ENCODE results near the gene HOXC6. TPM values are rescaled to one million over a fixed set of nuclear protein-coding genes. Genes with fewer than 3 reads are reported as not detected.

Gene HOXC6
- total RNA-seq, 1 experiment from 2014 or later: not detected

- Mint-ChIP-seq H3K4me1 (peaks cover 21% of the 10 kb centered on the region), H3K36me3 (no peaks in the 10 kb centered on the region), H3K4me3 (no peak overlapping the region), H3K27ac (no peak overlapping the region), H3K27me3 (ENCODE audit: low read depth) (peaks cover 99% of the 10 kb centered on the region), H3K9me3 (no peaks in the 10 kb centered on the region)
- TF ChIP-seq ZNF396 (CRISPR knock-in tag; IDR thresholded peaks at IDR 0.05; ENCODE audit: borderline replicate concordance) (no peak), CREM (CRISPR knock-in tag; IDR thresholded peaks at IDR 0.05) (no peak), TEAD1 (CRISPR knock-in tag; IDR thresholded peaks at IDR 0.05) (no peak), ATF2 (CRISPR knock-in tag; IDR thresholded peaks at IDR 0.05; ENCODE audit: borderline replicate concordance, low read depth) (no peak), SOX15 (CRISPR knock-in tag; IDR thresholded peaks at IDR 0.05) (no peak), ZBTB21 (CRISPR knock-in tag; IDR thresholded peaks at IDR 0.05; ENCODE audit: borderline replicate concordance) (no peak), PRRX2 (CRISPR knock-in tag; IDR thresholded peaks at IDR 0.05) (no peak), FOXJ3 (CRISPR knock-in tag; IDR thresholded peaks at IDR 0.05; ENCODE audit: borderline replicate concordance) (no peak), TEAD4 (CRISPR knock-in tag; IDR thresholded peaks at IDR 0.05) (no peak), RELA (CRISPR knock-in tag; IDR thresholded peaks at IDR 0.05; ENCODE audit: borderline replicate concordance) (no peak)
- TF ChIP-seq, protein P1, sequence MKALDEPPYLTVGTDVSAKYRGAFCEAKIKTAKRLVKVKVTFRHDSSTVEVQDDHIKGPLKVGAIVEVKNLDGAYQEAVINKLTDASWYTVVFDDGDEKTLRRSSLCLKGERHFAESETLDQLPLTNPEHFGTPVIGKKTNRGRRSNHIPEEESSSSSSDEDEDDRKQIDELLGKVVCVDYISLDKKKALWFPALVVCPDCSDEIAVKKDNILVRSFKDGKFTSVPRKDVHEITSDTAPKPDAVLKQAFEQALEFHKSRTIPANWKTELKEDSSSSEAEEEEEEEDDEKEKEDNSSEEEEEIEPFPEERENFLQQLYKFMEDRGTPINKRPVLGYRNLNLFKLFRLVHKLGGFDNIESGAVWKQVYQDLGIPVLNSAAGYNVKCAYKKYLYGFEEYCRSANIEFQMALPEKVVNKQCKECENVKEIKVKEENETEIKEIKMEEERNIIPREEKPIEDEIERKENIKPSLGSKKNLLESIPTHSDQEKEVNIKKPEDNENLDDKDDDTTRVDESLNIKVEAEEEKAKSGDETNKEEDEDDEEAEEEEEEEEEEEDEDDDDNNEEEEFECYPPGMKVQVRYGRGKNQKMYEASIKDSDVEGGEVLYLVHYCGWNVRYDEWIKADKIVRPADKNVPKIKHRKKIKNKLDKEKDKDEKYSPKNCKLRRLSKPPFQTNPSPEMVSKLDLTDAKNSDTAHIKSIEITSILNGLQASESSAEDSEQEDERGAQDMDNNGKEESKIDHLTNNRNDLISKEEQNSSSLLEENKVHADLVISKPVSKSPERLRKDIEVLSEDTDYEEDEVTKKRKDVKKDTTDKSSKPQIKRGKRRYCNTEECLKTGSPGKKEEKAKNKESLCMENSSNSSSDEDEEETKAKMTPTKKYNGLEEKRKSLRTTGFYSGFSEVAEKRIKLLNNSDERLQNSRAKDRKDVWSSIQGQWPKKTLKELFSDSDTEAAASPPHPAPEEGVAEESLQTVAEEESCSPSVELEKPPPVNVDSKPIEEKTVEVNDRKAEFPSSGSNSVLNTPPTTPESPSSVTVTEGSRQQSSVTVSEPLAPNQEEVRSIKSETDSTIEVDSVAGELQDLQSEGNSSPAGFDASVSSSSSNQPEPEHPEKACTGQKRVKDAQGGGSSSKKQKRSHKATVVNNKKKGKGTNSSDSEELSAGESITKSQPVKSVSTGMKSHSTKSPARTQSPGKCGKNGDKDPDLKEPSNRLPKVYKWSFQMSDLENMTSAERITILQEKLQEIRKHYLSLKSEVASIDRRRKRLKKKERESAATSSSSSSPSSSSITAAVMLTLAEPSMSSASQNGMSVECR (CRISPR knock-in tag; IDR thresholded peaks at IDR 0.05; ENCODE audit: borderline replicate concordance): no peak
- no peak for DNase-seq (ENCODE audit: low spot score)
- ChIA-PET POLR2A (no interaction called here), CTCF (interaction anchor here (0.6 to 4.8 kb wide), 2 partner anchors 101 to 164 kb away, joined by 3 to 23 read pairs; no protein-coding TSS in a partner anchor)
- ATAC-seq: peak; percentile 18
Observed at GRCh38 chr12:54036620-54037359, 8.6 kb downstream of the HOXC6 start.

DNA sequence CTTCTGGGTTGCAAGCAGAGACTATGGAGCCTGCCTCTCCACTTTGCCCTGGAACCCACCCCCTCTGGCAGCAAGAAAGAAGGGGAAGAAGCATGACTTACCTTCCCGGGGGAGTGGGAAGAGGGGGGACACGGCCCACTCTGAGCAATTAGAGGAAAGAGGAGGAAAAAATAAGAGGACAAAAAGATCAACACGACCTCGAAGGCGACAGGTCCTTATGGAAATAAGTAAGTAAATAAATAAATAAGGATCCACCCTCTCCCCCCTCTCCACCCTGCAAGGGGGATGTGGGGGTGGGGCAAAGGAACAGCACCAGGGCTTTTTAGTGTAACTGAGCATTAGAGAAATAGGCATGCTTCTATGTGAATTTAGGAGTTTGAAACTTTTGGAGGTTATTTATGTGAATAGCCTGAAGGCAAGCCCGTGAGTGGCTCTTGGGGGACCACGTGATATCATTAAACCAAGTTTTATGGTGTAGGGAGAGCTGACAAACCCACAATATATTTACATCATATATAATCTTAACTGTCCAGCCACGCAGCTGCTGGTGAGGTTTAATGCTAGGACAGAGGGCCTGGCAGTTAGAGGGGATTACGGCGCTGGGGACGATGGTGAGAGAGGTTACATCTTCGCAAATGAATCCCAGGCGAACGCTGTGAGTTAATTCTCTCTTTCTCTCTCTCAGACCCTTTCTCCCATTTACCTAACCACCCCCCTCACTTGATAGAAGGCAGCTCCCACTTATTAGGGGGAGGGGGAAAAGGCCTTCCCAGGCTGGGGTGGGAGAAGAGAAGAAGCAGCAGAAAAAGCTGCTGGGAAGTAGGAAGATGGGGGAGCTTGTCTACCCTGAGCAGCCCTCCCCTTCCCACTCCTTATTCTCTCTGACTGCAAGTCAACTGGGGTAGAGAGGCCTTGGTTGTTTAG is 9.4 kb downstream of the HOXC6 start:
- Mint-ChIP-seq H3K4me3 (no peak overlapping the region), H3K27me3 (ENCODE audit: low read depth) (peaks cover 99% of the 10 kb centered on the region), H3K4me1 (peaks cover 21% of the 10 kb centered on the region), H3K27ac (no peak overlapping the region), H3K36me3 (no peaks in the 10 kb centered on the region), H3K9me3 (no peaks in the 10 kb centered on the region)
- CTCF ChIA-PET: interaction anchor here (0.6 to 4.8 kb wide), 6 partner anchors 9 to 171 kb away, joined by 3 to 23 read pairs (median 4); no protein-coding TSS in a partner anchor
- TF ChIP-seq NR3C1 (CRISPR knock-in tag; conservative IDR thresholded peaks at IDR 0.05; ENCODE audit: low read depth) (no peak), E2F5 (CRISPR knock-in tag; IDR thresholded peaks at IDR 0.05) (no peak), IRF1 (CRISPR knock-in tag; IDR thresholded peaks at IDR 0.05) (no peak), TEAD1 (CRISPR knock-in tag; IDR thresholded peaks at IDR 0.05) (no peak), GTF2I (CRISPR knock-in tag; conservative IDR thresholded peaks at IDR 0.05) (no peak), CREM (CRISPR knock-in tag; IDR thresholded peaks at IDR 0.05) (no peak), ZNF416 (CRISPR knock-in tag; IDR thresholded peaks at IDR 0.05) (no peak)
- TF ChIP-seq, protein P2, sequence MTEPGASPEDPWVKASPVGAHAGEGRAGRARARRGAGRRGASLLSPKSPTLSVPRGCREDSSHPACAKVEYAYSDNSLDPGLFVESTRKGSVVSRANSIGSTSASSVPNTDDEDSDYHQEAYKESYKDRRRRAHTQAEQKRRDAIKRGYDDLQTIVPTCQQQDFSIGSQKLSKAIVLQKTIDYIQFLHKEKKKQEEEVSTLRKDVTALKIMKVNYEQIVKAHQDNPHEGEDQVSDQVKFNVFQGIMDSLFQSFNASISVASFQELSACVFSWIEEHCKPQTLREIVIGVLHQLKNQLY (CRISPR knock-in tag; IDR thresholded peaks at IDR 0.05): no peak
- DNase-seq (ENCODE audit: low spot score): no peak
- no peak for ATAC-seq
- POLR2A ChIA-PET: no interaction called here

Measured in WTC11 (cell line).